Large intestine (tissue), 12 donors: Measurements from ENCODE around the gene MSX1. TPM values are rescaled to one million over a fixed set of nuclear protein-coding genes. Genes with fewer than 3 reads are reported as not detected.

Experiments
- DNase-seq, 2 donors: peaks; one replicate each; pipeline versions ENCODE4 v3.0.0 to v3.0.0-alpha.2; 2013
- H3K27ac ChIP-seq: one replicate; pipeline ENCODE4 v1.5.1; 2013; ENCODE audit warnings: low read length
- H3K27me3 ChIP-seq: 2 replicates; pipeline ENCODE4 v1.6.1; 2013; ENCODE audit warnings: low read length; ENCODE audit not compliant: control insufficient read depth, insufficient read depth
- H3K36me3 ChIP-seq: 2 replicates; pipeline ENCODE4 v1.6.1; 2013; ENCODE audit warnings: low read length; ENCODE audit not compliant: control insufficient read depth, insufficient read depth
- H3K4me1 ChIP-seq: one replicate; pipeline ENCODE4 v1.6.1; 2013; ENCODE audit warnings: low read length; ENCODE audit not compliant: control insufficient read depth, insufficient read depth
- H3K4me3 ChIP-seq: one replicate; pipeline ENCODE4 v1.5.1; 2013; ENCODE audit warnings: low read length
- H3K9me3 ChIP-seq: one replicate; pipeline ENCODE4 v1.6.1; 2013; ENCODE audit warnings: mild to moderate bottlenecking, low read depth, low read length, moderate library complexity; ENCODE audit not compliant: control insufficient read depth
- WGBS: methylation state at CpG from one replicate; pipeline ENCODE4 v1.1.5; 2013; ENCODE audit warnings: low lambda C conversion rate; ENCODE audit not compliant: insufficient coverage; 5-methylcytosine and 5-hydroxymethylcytosine counted together
- long read RNA-seq, 11 donors: transcript quantifications; one replicate each; lab custom pipeline, GENCODE V29; 2026
- polyA plus RNA-seq: library from polyadenylated mRNA; unstranded; fragments of 120-200 nt; gene quantifications from one replicate; pipeline ENCODE4 v1.2.1, GENCODE V29; 2013

The MSX1 gene
- polyA plus RNA-seq, result 2.8 TPM
- long read RNA-seq, donor 1, partial matches to known transcripts, result 0 of 2 reads
- long read RNA-seq, donor 1, other reads (novel, unspliced or antisense), result 0 of 2 reads
- long read RNA-seq, donor 2, partial matches to known transcripts, result 0 of 3 reads
- long read RNA-seq, donor 2, other reads (novel, unspliced or antisense), result 0 of 3 reads
- long read RNA-seq, donor 3, result 0 reads
- long read RNA-seq, donor 4, result 0 reads
- long read RNA-seq, donor 5, result 0 reads
- long read RNA-seq, donor 6, partial matches to known transcripts, result 0 of 1 reads
- long read RNA-seq, donor 6, other reads (novel, unspliced or antisense), result 0 of 1 reads
- long read RNA-seq, donor 7, partial matches to known transcripts, result 0 of 2 reads
- long read RNA-seq, donor 7, other reads (novel, unspliced or antisense), result 0 of 2 reads
- long read RNA-seq, donor 8, partial matches to known transcripts, result 0 of 4 reads
- long read RNA-seq, donor 8, other reads (novel, unspliced or antisense), result 0 of 4 reads
- long read RNA-seq, donor 9, partial matches to known transcripts, result 5 of 6 reads
- long read RNA-seq, donor 9, other reads (novel, unspliced or antisense), result 0 of 6 reads
- long read RNA-seq, donor 10, partial matches to known transcripts, result 0 of 2 reads
- long read RNA-seq, donor 10, other reads (novel, unspliced or antisense), result 0 of 2 reads
- long read RNA-seq, donor 11, partial matches to known transcripts, result 0 of 1 reads
- long read RNA-seq, donor 11, other reads (novel, unspliced or antisense), result 0 of 1 reads

DNA sequence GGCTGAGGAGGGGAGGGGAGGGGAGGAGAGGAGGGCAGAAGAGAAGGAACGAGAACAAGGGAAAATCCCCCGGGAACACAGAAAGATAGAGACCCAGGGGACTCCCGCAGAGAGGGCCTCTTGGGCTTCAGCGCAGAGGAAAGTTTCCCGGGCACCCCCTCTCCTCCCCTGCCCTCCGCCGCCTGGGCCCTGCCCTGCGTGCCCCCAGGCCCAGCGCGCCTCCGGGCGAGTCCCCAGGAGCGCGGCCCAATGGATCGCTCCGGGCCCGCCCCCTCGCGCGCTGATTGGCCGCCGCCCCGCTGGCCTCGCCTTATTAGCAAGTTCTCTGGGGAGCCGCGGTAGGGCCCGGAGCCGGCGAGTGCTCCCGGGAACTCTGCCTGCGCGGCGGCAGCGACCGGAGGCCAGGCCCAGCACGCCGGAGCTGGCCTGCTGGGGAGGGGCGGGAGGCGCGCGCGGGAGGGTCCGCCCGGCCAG lies at the start of gene MSX1:
MSX1 (plus strand) TSS at position 341 of the 474 bp plus-strand sequence. CDS start 235 bp downstream, outside the sequence.
- no peak within 1 kb of the TSS for H3K27ac ChIP-seq

DNA sequence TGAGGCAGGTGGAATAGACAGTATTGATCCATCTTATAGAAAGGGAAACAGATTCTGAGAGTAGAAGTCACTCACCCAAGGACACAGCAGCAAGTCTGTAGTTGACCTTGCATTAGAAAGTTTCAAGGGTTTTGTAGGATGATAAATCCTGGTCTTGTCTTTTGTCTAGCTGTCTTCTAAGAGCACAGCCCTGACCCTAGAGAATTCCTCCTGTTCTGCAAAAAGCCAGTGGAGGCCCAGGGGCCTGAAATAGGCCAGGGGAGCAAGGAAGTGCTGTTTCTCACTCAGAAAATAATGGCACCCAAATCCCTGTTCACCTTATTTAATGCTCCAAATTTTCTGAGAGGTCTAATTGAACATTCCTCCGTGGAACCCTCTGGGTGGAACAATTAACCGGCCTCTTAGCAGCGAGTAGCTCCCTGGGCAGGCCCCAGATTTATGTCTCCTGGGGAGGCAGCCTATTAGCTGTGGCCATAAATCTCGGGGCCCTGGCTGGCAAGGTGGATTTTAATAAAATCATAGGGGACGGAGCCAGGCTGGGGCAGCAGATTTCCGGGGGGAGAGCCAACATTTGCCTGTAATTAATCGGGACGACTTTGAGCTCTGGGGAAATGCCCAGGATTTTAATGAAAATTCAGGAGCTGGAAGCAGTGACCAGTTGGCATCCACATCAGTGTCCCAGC lies 49.2 kb upstream of the MSX1 start:
- WGBS, result no CpG with 5 or more reads among the region's 8 CpGs
- Histone ChIP-seq H3K4me1 (peaks cover 16% of the 10 kb centered on the region), H3K27ac (no peak overlapping the region), H3K9me3 (no peaks in the 10 kb centered on the region), H3K36me3 (no peaks in the 10 kb centered on the region), H3K4me3 (no peak overlapping the region), H3K27me3 (no peaks in the 10 kb centered on the region)
- DNase-seq, result no peak

More for the DNA sequence above, at the start of gene MSX1:
- Histone ChIP-seq H3K4me1 (peaks cover 27% of the 10 kb centered on the region), H3K9me3 (peaks cover 13% of the 10 kb centered on the region), H3K27me3 (peaks cover 97% of the 10 kb centered on the region), H3K36me3 (no peaks in the 10 kb centered on the region), H3K4me3 (peak within 1 kb of the TSS; percentile 44)
- DNase-seq, result peak; percentile 76 to 90
- WGBS, result no CpG with 5 or more reads among the region's 44 CpGs

DNA sequence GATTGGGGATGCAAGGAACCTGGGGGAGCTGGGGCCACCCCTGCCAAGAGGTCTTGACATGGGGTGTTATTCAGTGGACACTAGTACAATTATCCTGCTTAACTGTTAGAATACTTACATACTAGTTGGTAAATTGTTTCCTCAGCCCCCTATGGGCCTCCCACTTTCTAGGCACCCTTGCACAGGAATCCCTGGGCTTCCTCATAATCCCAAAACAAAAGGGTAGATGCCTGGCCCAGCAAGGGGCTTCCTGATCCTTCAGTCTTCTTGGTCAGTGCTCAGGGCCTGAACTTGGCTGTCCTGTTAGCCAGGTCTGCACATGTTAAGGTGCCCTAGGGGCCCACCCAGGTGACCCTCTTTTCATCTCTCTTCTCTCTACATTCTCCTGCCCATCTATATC lies 48.7 kb upstream of the MSX1 start:
- Histone ChIP-seq H3K9me3 (no peaks in the 10 kb centered on the region), H3K27me3 (no peaks in the 10 kb centered on the region), H3K4me1 (peaks cover 16% of the 10 kb centered on the region), H3K27ac (no peak overlapping the region), H3K36me3 (no peaks in the 10 kb centered on the region), H3K4me3 (no peak overlapping the region)
- DNase-seq, result no peak

GRCh38 chr4:4812145-4812794 lies 47.2 kb upstream of the MSX1 start:
- Histone ChIP-seq H3K4me1 (peaks cover 16% of the 10 kb centered on the region), H3K27ac (peak overlapping the region; percentile 33), H3K4me3 (no peak overlapping the region), H3K36me3 (no peaks in the 10 kb centered on the region), H3K27me3 (no peaks in the 10 kb centered on the region), H3K9me3 (no peaks in the 10 kb centered on the region)
- DNase-seq, result peak; percentile 41 to 77
- WGBS, result 50% methylated on average over 1 of the region's 4 CpGs

DNA sequence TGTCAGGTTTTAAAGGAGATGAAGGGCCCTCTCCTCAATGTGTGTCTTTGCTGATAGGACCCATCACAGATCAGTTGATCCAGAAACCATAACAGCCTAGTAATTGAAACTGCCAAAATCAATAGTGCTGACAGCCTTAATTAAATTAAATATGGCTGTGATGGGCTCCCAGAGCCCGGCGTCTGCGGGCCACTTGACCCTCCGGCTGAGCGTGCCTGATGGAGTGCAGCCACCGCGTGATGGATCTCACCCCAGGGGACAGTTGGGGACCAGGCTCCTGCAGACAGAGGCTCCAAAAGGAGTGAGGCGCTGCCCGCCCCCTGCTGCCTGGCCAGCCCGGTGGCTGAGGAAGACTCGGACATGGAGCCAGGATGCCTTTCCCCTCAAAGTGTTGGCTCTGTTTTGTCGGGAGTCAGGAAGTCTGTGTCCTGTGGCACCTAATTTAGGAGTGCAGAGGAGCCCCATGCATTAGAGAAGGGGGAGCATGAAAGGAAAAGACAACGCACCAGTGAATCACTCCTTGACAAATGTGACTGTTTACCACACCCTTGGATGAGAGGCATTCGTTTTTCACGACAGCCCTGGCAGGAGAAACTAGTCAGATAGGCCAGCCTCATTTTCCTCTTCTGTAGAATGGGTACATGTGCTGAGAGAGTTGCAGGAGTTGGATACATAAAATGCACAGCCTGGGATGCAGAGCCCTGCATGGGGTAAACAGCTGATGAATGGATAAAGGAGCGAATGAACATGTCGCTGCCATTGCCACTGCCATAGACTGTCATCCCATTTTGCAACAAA lies 40.9 kb upstream of the MSX1 start:
- WGBS, result no CpG with 5 or more reads among the region's 17 CpGs
- Histone ChIP-seq H3K9me3 (peaks cover 10% of the 10 kb centered on the region), H3K4me1 (peaks cover 6% of the 10 kb centered on the region), H3K4me3 (no peak overlapping the region), H3K36me3 (no peaks in the 10 kb centered on the region), H3K27ac (no peak overlapping the region), H3K27me3 (peaks cover 6% of the 10 kb centered on the region)
- DNase-seq, result no peak

DNA sequence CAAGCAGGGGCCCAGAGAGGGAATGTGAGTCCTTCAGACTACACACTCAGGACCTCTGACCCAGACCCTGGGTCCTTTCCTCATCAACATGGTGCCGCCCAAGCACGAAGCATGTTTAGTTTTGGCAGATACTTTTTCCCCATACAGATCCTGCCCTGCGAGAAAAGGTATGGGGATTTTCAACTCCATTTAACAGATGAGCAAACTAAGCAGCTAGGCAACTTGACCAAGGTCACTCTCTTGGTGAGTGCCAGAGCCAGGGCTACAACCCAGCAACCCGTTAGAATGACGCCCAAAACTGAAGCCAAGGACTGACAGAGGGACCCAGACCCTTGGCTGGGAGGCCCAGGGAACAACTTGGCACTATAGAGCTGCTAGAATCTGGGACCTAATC lies 40.3 kb upstream of the MSX1 start:
- Histone ChIP-seq H3K27me3 (peaks cover 6% of the 10 kb centered on the region), H3K27ac (no peak overlapping the region), H3K4me1 (peaks cover 6% of the 10 kb centered on the region), H3K4me3 (no peak overlapping the region), H3K36me3 (no peaks in the 10 kb centered on the region), H3K9me3 (peaks cover 12% of the 10 kb centered on the region)
- no CpG with 5 or more reads among the region's 5 CpGs for WGBS
- no peak for DNase-seq

DNA sequence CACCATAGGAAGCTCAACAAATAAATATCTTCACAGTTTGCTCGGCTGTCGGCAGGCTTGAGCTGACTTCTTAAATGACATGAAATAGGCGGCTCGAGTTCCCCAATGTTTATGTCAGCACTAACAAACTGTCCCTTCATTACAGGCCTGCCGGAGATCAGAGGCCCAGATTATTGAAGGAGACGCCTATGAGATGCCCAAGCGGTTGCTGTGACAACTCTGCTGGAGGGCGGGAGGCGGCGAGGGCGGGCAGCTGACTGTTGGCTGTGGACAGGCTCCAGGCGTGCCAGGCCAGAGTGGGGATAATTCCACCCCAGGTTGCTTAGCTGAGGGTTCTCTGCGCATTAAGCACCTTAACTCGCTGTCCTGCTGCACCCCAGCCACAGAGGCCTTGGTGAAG lies 39.2 kb upstream of the MSX1 start:
- no peaks in the 10 kb centered on the region for H3K36me3 ChIP-seq
- no peak overlapping the region for H3K4me3 ChIP-seq
- no peak overlapping the region for H3K27ac ChIP-seq
- no peak for DNase-seq
- H3K4me1 ChIP-seq, result peaks cover 6% of the 10 kb centered on the region
- peaks cover 6% of the 10 kb centered on the region for H3K27me3 ChIP-seq
- WGBS, result no CpG with 5 or more reads among the region's 14 CpGs
- H3K9me3 ChIP-seq, result peaks cover 12% of the 10 kb centered on the region

DNA sequence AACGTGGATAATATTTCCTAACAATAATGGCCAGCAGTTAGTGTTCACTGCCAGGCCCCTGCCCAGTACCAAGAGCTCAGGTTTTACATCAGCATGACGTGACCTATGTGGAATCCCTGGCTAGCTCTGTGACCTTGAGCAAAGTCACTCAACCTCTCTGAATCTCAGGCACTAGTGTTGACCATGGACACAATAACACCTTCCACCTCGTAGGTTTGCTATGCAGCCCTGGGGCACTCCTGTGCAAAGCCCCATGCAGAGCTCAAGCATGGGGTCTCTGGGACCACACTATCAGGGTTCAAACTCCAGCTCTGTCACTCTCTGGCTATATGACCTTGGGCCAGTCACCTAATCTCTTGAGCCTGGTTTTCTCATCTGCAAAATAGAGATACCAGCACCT lies 38.7 kb upstream of the MSX1 start:
- no CpG with 5 or more reads among the region's 3 CpGs for WGBS
- Histone ChIP-seq H3K27ac (no peak overlapping the region), H3K27me3 (peaks cover 6% of the 10 kb centered on the region), H3K4me3 (no peak overlapping the region), H3K9me3 (peaks cover 12% of the 10 kb centered on the region), H3K36me3 (no peaks in the 10 kb centered on the region), H3K4me1 (peaks cover 6% of the 10 kb centered on the region)
- DNase-seq, result no peak

DNA sequence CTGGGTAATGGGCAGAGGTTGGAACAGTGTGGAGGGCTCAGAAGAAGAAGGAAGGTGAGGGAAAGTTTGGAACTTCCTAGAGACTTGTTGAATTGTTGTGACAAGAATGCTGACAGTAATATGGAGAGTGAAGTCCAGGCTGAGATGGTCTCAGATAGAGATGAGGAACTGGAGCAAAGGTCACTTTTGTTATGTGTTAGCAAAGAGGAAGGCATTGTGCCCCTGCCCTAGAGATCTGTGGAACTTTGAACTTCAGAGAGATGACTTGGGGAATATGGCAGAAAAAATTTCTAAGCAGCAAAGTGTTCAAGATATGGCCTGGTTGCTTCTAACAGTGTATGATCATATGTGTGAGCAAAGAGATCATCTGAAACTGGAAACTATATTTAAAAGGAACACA lies 37.9 kb upstream of the MSX1 start:
- H3K36me3 ChIP-seq, result no peaks in the 10 kb centered on the region
- H3K27me3 ChIP-seq, result peaks cover 6% of the 10 kb centered on the region
- no peak overlapping the region for H3K4me3 ChIP-seq
- DNase-seq, result peak; percentile 49 to 69
- H3K9me3 ChIP-seq, result peaks cover 12% of the 10 kb centered on the region
- H3K27ac ChIP-seq, result peak overlapping the region; percentile 42
- peaks cover 6% of the 10 kb centered on the region for H3K4me1 ChIP-seq
